NCI-H1048 (cell line): ENCODE measurements around the gene RAN.
"Not testable (repeated sequence)": the region's sequence is repeated elsewhere in the genome, so short reads cannot be mapped to it uniquely, and the experiment has no call there.

ENCODE experiments used
- DNase-seq: peaks from one replicate; lab custom pipeline; 2025; lab: John Stamatoyannopoulos, UW

RAN gene

GRCh38 chr12:130878193-130879185 lies 6.6 kb downstream of the RAN start:
- no peak for DNase-seq

- DNase-seq, result no peak
Observed at GRCh38 chr12:130879212-130879686, 7.4 kb downstream of the RAN start.

- no peak for DNase-seq
Observed at GRCh38 chr12:130879781-130880389, 8.0 kb downstream of the RAN start.

GRCh38 chr12:130880411-130880885 lies 8.6 kb downstream of the RAN start:
- no peak for DNase-seq

- DNase-seq, result no peak
Observed at GRCh38 chr12:130881046-130881445, 9.2 kb downstream of the RAN start.

- DNase-seq, result no peak
Observed at GRCh38 chr12:130881548-130881947, 9.7 kb downstream of the RAN start.

- DNase-seq, result not testable (repeated sequence)
Observed at GRCh38 chr12:130887190-130887589, 15.3 kb downstream of the RAN start.

GRCh38 chr12:130904064-130904463 lies 32.2 kb downstream of the RAN start:
- no peak for DNase-seq

- DNase-seq, result not testable (repeated sequence)
Observed at GRCh38 chr12:130904936-130905455, 33.1 kb downstream of the RAN start.

- no peak for DNase-seq
Observed at GRCh38 chr12:130909111-130909510, 37.2 kb downstream of the RAN start.

- DNase-seq, result no peak
Observed at GRCh38 chr12:130911193-130911592, 39.3 kb downstream of the RAN start.

GRCh38 chr12:130911933-130912332 lies 40.1 kb downstream of the RAN start:
- DNase-seq, result no peak

GRCh38 chr12:130916241-130916911 lies 44.5 kb downstream of the RAN start:
- DNase-seq, result no peak

- no peak for DNase-seq
Observed at GRCh38 chr12:130917607-130918006, 45.7 kb downstream of the RAN start.

GRCh38 chr12:130919086-130919485 lies 47.2 kb downstream of the RAN start:
- no peak for DNase-seq

- DNase-seq, result no peak
Observed at GRCh38 chr12:130920119-130920703, 48.3 kb downstream of the RAN start.

- no peak for DNase-seq
Observed at GRCh38 chr12:130920723-130921381, 49.0 kb downstream of the RAN start.

GRCh38 chr12:130922511-130922953 lies 50.7 kb downstream of the RAN start:
- no peak for DNase-seq

- no peak for DNase-seq
Observed at GRCh38 chr12:130924966-130925665, 53.2 kb downstream of the RAN start.

- DNase-seq, result no peak
Observed at GRCh38 chr12:130925666-130926015, 53.8 kb downstream of the RAN start.
